Activated T-helper 1 cell treated with Interleukin-2 at 50 U/mL for 16 hours (primary cell): ENCODE results near the gene FAM8A1.
"Not testable (repeated sequence)": the region's sequence is repeated elsewhere in the genome, so short reads cannot be mapped to it uniquely, and the experiment has no call there.

ENCODE experiments used
- DNase-seq: peaks from one replicate; pipeline ENCODE4 v3.0.0-alpha.2; 2020; ENCODE audit warnings: low read depth

FAM8A1 gene

GRCh38 chr6:17599877-17600526 lies at the start of gene FAM8A1:
FAM8A1 (plus strand) TSS chr6:17600302; CDS start chr6:17600410, 108 bp downstream.
- DNase-seq = peak; percentile 92

- no peak for DNase-seq
These were observed 48.6 kb upstream of the FAM8A1 start for GRCh38 chr6:17551383-17551958.

- no peak for DNase-seq
These were observed 47.2 kb upstream of the FAM8A1 start for GRCh38 chr6:17552861-17553260.

GRCh38 chr6:17556014-17556413 lies 44.1 kb upstream of the FAM8A1 start:
- DNase-seq = no peak

- no peak for DNase-seq
These were observed 37.5 kb upstream of the FAM8A1 start for GRCh38 chr6:17562636-17563035.

GRCh38 chr6:17565399-17565798 lies 34.7 kb upstream of the FAM8A1 start:
- no peak for DNase-seq

GRCh38 chr6:17574866-17575560 lies 25.1 kb upstream of the FAM8A1 start:
- no peak for DNase-seq

GRCh38 chr6:17577059-17577458 lies 23.0 kb upstream of the FAM8A1 start:
- no peak for DNase-seq

- DNase-seq = peak; percentile 2
These were observed 19.5 kb upstream of the FAM8A1 start for GRCh38 chr6:17580518-17581048.

- not testable (repeated sequence) for DNase-seq
These were observed 18.8 kb upstream of the FAM8A1 start for GRCh38 chr6:17581282-17581681.

GRCh38 chr6:17583811-17584210 lies 16.3 kb upstream of the FAM8A1 start:
- no peak for DNase-seq

GRCh38 chr6:17584241-17584803 lies 15.8 kb upstream of the FAM8A1 start:
- no peak for DNase-seq

- no peak for DNase-seq
These were observed 14.2 kb upstream of the FAM8A1 start for GRCh38 chr6:17585766-17586490.

- not testable (repeated sequence) for DNase-seq
These were observed 13.5 kb upstream of the FAM8A1 start for GRCh38 chr6:17586623-17587022.

GRCh38 chr6:17588011-17588410 lies 12.1 kb upstream of the FAM8A1 start:
- no peak for DNase-seq

GRCh38 chr6:17589406-17590096 lies 10.6 kb upstream of the FAM8A1 start:
- DNase-seq = no peak

- DNase-seq = no peak
These were observed 8.8 kb upstream of the FAM8A1 start for GRCh38 chr6:17591287-17591686.

- DNase-seq = no peak
These were observed 6.9 kb upstream of the FAM8A1 start for GRCh38 chr6:17593246-17593645.

- DNase-seq = no peak
These were observed 4.0 kb upstream of the FAM8A1 start for GRCh38 chr6:17596085-17596484.

- peak; percentile 39 for DNase-seq
These were observed 654 bp downstream of the FAM8A1 start for GRCh38 chr6:17600527-17601385.

- DNase-seq = no peak
These were observed 1.2 kb downstream of the FAM8A1 start for GRCh38 chr6:17601386-17601703.
